Esophagus squamous epithelium (tissue), 5 donors: ENCODE data around the gene SPEN. TPM values are rescaled to one million over a fixed set of nuclear protein-coding genes. Genes with fewer than 3 reads are reported as not detected.

Source experiments
- DNase-seq: peaks from one replicate; lab custom pipeline; 2025; lab: John Stamatoyannopoulos, UW
- H3K27ac ChIP-seq, 4 donors: fragments of 200-600 bp; sonication (generic); one replicate each; pipeline ENCODE4 v1.5.1; 2016 to 2019; ENCODE audit warnings: mild to moderate bottlenecking in 1 of 4
- H3K27me3 ChIP-seq, 4 donors: fragments of 200-600 bp; sonication (generic); 1 replicate in 3 of 4; 2 replicates in 1 of 4; pipeline versions ENCODE4 v1.5.1 to v1.6.0; 2017 to 2021; ENCODE audit warnings: antibody characterized with exemption in 1 of 4
- H3K36me3 ChIP-seq, 3 donors: fragments of 200-600 bp; sonication (generic); one replicate each; pipeline ENCODE4 v1.5.1; 2016 to 2019
- H3K4me1 ChIP-seq, 3 donors: fragments of 200-600 bp; sonication (generic); one replicate each; pipeline ENCODE4 v1.5.1; 2017 to 2019
- H3K4me3 ChIP-seq, 4 donors: fragments of 200-600 bp; sonication (generic); 1 replicate in 3 of 4; 2 replicates in 1 of 4; pipeline ENCODE4 v1.5.1; 2016 to 2019; ENCODE audit warnings: mild to moderate bottlenecking in 2 of 4, moderate library complexity in 1 of 4
- H3K9me3 ChIP-seq, 3 donors: fragments of 200-600 bp; sonication (generic); one replicate each; pipeline ENCODE4 v1.5.1; 2016 to 2019
- CTCF ChIP-seq, 6 experiments: fragments of 450-650 bp in 4 of 6; fragments of 200-600 bp in 2 of 6; sonication (generic) in 2 of 6; IDR thresholded peaks; one replicate each; pipeline ENCODE4 v1.5.1; 2016 to 2019; ENCODE audit warnings: antibody characterized with exemption in 6 of 6, mild to moderate bottlenecking in 4 of 6, moderate library complexity in 4 of 6
- POLR2A ChIP-seq, 4 donors: fragments of 450-650 bp; IDR thresholded peaks; one replicate each; pipeline ENCODE4 v1.6.1; 2017; ENCODE audit warnings: antibody characterized with exemption in 4 of 4, mild to moderate bottlenecking in 4 of 4, moderate library complexity in 3 of 4
- WGBS, 2 donors: methylation state at CpG; one replicate each; pipeline ENCODE4 v1.1.5; 2018; 5-methylcytosine and 5-hydroxymethylcytosine counted together
- intact Hi-C: fragments of 100-400 bp; cut with DNase I; formaldehyde crosslinking; loops from one replicate; pipeline ENCODE4 v1.15.0; 2022
- total RNA-seq, 4 donors: library from RNA; depleted of rRNA; stranded (reverse); fragments of >200 nt; gene quantifications; one replicate each; pipeline ENCODE4 v1.1.0, GENCODE V29; 2016
- donor health status: DM: yes; HTN: yes; CAD: no.

SPEN gene
- total RNA-seq, 4 donors from 2014 or later, result 22.4 to 36.0 (median 30.5) TPM

- peaks cover 0 to 56% (median 10%) of the 10 kb centered on the region in 3 donors for H3K4me1 ChIP-seq
- DNase-seq, result no peak
- no peak overlapping the region for H3K4me3 ChIP-seq
- H3K9me3 ChIP-seq, result no peaks in the 10 kb centered on the region
- peaks cover 0 to 16% (median 3%) of the 10 kb centered on the region in 3 donors for H3K36me3 ChIP-seq
- no peak for TF ChIP-seq CTCF (IDR thresholded peaks at IDR 0.05)
- no peak for TF ChIP-seq POLR2A (IDR thresholded peaks at IDR 0.05)
- WGBS, 2 donors, result 77 to 82% methylated on average over 9 of the region's 9 CpGs
- intact Hi-C loops, result no loop called here
- no peaks in the 10 kb centered on the region for H3K27me3 ChIP-seq
- H3K27ac ChIP-seq, result peak overlapping the region in 2 of 4 donors; percentile 11 to 57
These were observed 51.8 kb downstream of the SPEN start for GRCh38 chr1:15899266-15899665.

- 74% methylated on average over 8 of the region's 8 CpGs for WGBS, 2 donors
- Histone ChIP-seq H3K36me3 (peaks cover 0 to 23% (median 0%) of the 10 kb centered on the region in 3 donors), H3K27ac (peak overlapping the region in 3 of 4 donors; percentile 14 to 41 (median 36)), H3K27me3 (no peaks in the 10 kb centered on the region), H3K4me3 (no peak overlapping the region), H3K4me1 (peaks cover 0 to 47% (median 6%) of the 10 kb centered on the region in 3 donors), H3K9me3 (no peaks in the 10 kb centered on the region)
- no peak for DNase-seq
- intact Hi-C loops, result no loop called here
- TF ChIP-seq CTCF (IDR thresholded peaks at IDR 0.05), result no peak
- TF ChIP-seq POLR2A (IDR thresholded peaks at IDR 0.05), result no peak
These were observed 53.3 kb downstream of the SPEN start for GRCh38 chr1:15900662-15901279.

GRCh38 chr1:15902882-15903281 lies 55.4 kb downstream of the SPEN start:
- DNase-seq, result no peak
- H3K9me3 ChIP-seq, result no peaks in the 10 kb centered on the region
- WGBS, 2 donors, result 56 to 62% methylated on average over 3 of the region's 3 CpGs
- TF ChIP-seq CTCF (IDR thresholded peaks at IDR 0.05) (no peak), POLR2A (IDR thresholded peaks at IDR 0.05) (no peak)
- peak overlapping the region in 2 of 4 donors; percentile 28 to 49 for H3K27ac ChIP-seq
- H3K27me3 ChIP-seq, result no peaks in the 10 kb centered on the region
- H3K36me3 ChIP-seq, result peaks cover 0 to 28% (median 0%) of the 10 kb centered on the region in 3 donors
- H3K4me3 ChIP-seq, result no peak overlapping the region
- intact Hi-C loops, result no loop called here
- H3K4me1 ChIP-seq, result peaks cover 0 to 42% (median 6%) of the 10 kb centered on the region in 3 donors

- DNase-seq, result no peak
- TF ChIP-seq POLR2A (IDR thresholded peaks at IDR 0.05), result no peak
- no peak for TF ChIP-seq CTCF (IDR thresholded peaks at IDR 0.05)
- intact Hi-C loops, result no loop called here
- Histone ChIP-seq H3K9me3 (no peaks in the 10 kb centered on the region), H3K4me3 (no peak overlapping the region), H3K4me1 (peaks cover 0 to 29% (median 0%) of the 10 kb centered on the region in 3 donors), H3K36me3 (peaks cover 0 to 76% (median 5%) of the 10 kb centered on the region in 3 donors), H3K27ac (no peak overlapping the region), H3K27me3 (no peaks in the 10 kb centered on the region)
- WGBS, 2 donors, result 94 to 95% methylated on average over 4 of the region's 4 CpGs
These were observed 61.1 kb downstream of the SPEN start for GRCh38 chr1:15908597-15908996.

GRCh38 chr1:15911141-15911540 lies 63.6 kb downstream of the SPEN start:
- intact Hi-C loops, result no loop called here
- Histone ChIP-seq H3K9me3 (no peaks in the 10 kb centered on the region), H3K4me1 (peaks cover 0 to 34% (median 2%) of the 10 kb centered on the region in 3 donors), H3K27me3 (no peaks in the 10 kb centered on the region), H3K36me3 (peaks cover 0 to 89% (median 5%) of the 10 kb centered on the region in 3 donors), H3K27ac (peak overlapping the region in 3 of 4 donors; percentile 62 to 70 (median 66)), H3K4me3 (no peak overlapping the region)
- TF ChIP-seq CTCF (IDR thresholded peaks at IDR 0.05) (no peak), POLR2A (IDR thresholded peaks at IDR 0.05) (no peak)
- DNase-seq, result no peak
- WGBS, 2 donors, result 83 to 92% methylated on average over 1 of the region's 1 CpG
